Measurements from ENCODE around the gene ABCD2.
"Not testable (repeated sequence)": the region's sequence is repeated elsewhere in the genome, so short reads cannot be mapped to it uniquely, and the experiment has no call there.

ABCD2 gene

DNA sequence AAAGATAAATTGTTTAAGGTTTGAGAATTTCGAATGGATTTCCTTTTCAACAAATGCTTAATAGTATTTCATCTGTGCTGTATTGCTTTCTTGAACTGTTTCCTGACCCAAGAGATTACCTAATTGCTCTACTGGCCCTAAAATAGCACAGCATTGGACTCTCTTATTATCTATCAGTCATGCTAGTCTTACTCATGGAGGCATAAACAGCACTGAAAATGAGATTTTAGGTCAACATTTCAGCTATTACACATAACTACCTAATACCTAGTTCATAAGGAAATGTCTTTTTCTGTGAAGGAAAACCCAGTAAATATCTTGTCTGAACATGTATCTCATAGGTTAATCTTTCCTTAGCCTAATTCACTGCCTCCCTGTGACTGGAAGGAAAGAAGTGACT lies 4.3 kb upstream of the ABCD2 start:
- Histone ChIP-seq H3K27ac (ENCODE audit: low read depth, low read length) (no peak overlapping the region), H3K4me3 (ENCODE audit: low read depth, low read length) (no peak overlapping the region), H3K36me3 (ENCODE audit: control insufficient read depth, insufficient read depth, low read length) (no peaks in the 10 kb centered on the region), H3K9ac (ENCODE audit: low read length) (no peak overlapping the region), H3K9me3 (ENCODE audit: control insufficient read depth, insufficient read depth, low read depth, low read length) (no peaks in the 10 kb centered on the region), H3K27me3 (ENCODE audit: control insufficient read depth, insufficient read depth, low read length) (peaks cover 6% of the 10 kb centered on the region; the same call in 1 of the 2 replicates), H3K4me1 (ENCODE audit: control insufficient read depth, insufficient read depth, low read length) (peaks cover 9% of the 10 kb centered on the region; the same call in 1 of the 2 replicates)

- not testable (repeated sequence) for H3K4me3 ChIP-seq (ENCODE audit: low read depth, low read length); H3K4me1 ChIP-seq (ENCODE audit: control insufficient read depth, insufficient read depth, low read length); H3K36me3 ChIP-seq (ENCODE audit: control insufficient read depth, insufficient read depth, low read length); H3K9me3 ChIP-seq (ENCODE audit: control insufficient read depth, insufficient read depth, low read depth, low read length); H3K9ac ChIP-seq (ENCODE audit: low read length); H3K27ac ChIP-seq (ENCODE audit: low read depth, low read length)
- H3K27me3 ChIP-seq (ENCODE audit: control insufficient read depth, insufficient read depth, low read length): peaks cover 12% of the 10 kb centered on the region; the same call in 1 of the 2 replicates
These were observed 3.6 kb upstream of the ABCD2 start for GRCh38 chr12:39623160-39623559.

DNA sequence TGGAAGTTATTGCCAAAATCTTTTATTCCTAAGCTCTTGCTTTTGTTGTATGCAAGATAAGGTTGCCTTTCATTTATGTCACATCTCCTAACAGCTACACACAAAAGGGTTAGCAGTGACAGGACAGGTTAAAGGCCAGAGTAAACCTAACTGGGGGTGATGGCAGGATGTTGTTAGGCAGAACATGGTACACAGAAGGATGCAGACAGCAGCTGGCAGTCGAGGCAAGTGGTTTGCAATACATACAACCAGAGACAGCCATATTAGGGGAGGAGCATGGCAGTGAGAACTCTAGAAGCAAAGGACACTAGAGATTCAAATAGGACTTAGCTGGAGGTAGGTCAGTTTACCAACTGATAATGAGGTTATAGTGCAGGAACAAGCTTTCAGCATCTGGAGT lies 2.7 kb upstream of the ABCD2 start:
- no peaks in the 10 kb centered on the region for H3K9me3 ChIP-seq (ENCODE audit: control insufficient read depth, insufficient read depth, low read depth, low read length)
- no peak overlapping the region for H3K9ac ChIP-seq (ENCODE audit: low read length)
- H3K27me3 ChIP-seq (ENCODE audit: control insufficient read depth, insufficient read depth, low read length): peaks cover 12% of the 10 kb centered on the region; the same call in 1 of the 2 replicates
- peaks cover 9% of the 10 kb centered on the region; the same call in 1 of the 2 replicates for H3K4me1 ChIP-seq (ENCODE audit: control insufficient read depth, insufficient read depth, low read length)
- H3K4me3 ChIP-seq (ENCODE audit: low read depth, low read length): no peak overlapping the region
- no peak overlapping the region for H3K27ac ChIP-seq (ENCODE audit: low read depth, low read length)
- no peaks in the 10 kb centered on the region for H3K36me3 ChIP-seq (ENCODE audit: control insufficient read depth, insufficient read depth, low read length)

DNA sequence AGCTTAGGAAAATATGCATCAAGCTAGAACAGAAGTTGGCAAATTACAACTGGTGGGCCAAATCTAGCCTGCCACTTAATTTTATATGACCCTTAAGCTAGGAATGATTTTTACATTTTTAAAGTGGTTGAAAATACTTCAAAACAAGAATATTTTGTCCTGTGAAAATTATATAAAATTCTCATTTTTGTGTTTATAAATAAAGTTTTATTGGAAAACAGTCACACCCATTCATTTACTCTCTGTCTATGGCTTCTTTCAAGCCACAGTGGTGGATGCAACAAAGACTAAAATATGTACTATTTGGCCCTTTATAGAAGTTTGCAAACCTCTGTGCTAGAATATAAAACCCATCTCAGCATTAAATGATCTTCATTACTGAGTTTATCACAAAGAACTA lies 2.1 kb upstream of the ABCD2 start:
- no peaks in the 10 kb centered on the region for H3K9me3 ChIP-seq (ENCODE audit: control insufficient read depth, insufficient read depth, low read depth, low read length)
- H3K4me1 ChIP-seq (ENCODE audit: control insufficient read depth, insufficient read depth, low read length): peaks cover 9% of the 10 kb centered on the region; the same call in 1 of the 2 replicates
- H3K9ac ChIP-seq (ENCODE audit: low read length): no peak overlapping the region
- H3K4me3 ChIP-seq (ENCODE audit: low read depth, low read length): no peak overlapping the region
- H3K27ac ChIP-seq (ENCODE audit: low read depth, low read length): no peak overlapping the region
- H3K36me3 ChIP-seq (ENCODE audit: control insufficient read depth, insufficient read depth, low read length): no peaks in the 10 kb centered on the region
- H3K27me3 ChIP-seq (ENCODE audit: control insufficient read depth, insufficient read depth, low read length): peaks cover 12% of the 10 kb centered on the region; the same call in 1 of the 2 replicates

- H3K9ac ChIP-seq (ENCODE audit: low read length): no peak overlapping the region
- no peak overlapping the region for H3K27ac ChIP-seq (ENCODE audit: low read depth, low read length)
- H3K4me3 ChIP-seq (ENCODE audit: low read depth, low read length): peak overlapping the region; percentile 68
- peaks cover 12% of the 10 kb centered on the region; the same call in 1 of the 2 replicates for H3K27me3 ChIP-seq (ENCODE audit: control insufficient read depth, insufficient read depth, low read length)
- H3K36me3 ChIP-seq (ENCODE audit: control insufficient read depth, insufficient read depth, low read length): no peaks in the 10 kb centered on the region
- no peaks in the 10 kb centered on the region for H3K9me3 ChIP-seq (ENCODE audit: control insufficient read depth, insufficient read depth, low read depth, low read length)
- H3K4me1 ChIP-seq (ENCODE audit: control insufficient read depth, insufficient read depth, low read length): peaks cover 9% of the 10 kb centered on the region; the same call in 1 of the 2 replicates
These were observed 1.4 kb upstream of the ABCD2 start for GRCh38 chr12:39620659-39621658.

- H3K9ac ChIP-seq (ENCODE audit: low read length): no peak overlapping the region
These were observed 315 bp downstream of the ABCD2 start for GRCh38 chr12:39619316-39619659.

DNA sequence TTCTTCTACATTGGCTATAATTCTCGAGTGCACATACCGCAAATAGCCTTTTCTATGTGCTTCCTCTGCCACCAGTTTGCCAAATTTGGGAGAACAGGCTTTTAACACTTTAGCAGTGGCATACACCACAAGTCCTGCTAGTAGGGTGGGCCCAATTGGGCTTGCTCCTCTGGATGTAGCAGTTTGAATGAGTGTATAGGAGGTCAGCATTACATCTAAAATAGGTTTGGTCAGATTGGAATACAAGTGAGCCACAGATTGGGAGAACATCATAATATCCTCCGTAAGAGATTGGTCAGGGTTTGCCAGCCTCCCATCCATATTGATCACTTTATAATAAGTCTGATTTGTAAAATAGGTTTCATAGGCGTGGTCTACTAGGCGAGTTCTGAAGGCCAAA lies 902 bp downstream of the ABCD2 start:
- no peak overlapping the region for H3K27ac ChIP-seq (ENCODE audit: low read depth, low read length)
- H3K9me3 ChIP-seq (ENCODE audit: control insufficient read depth, insufficient read depth, low read depth, low read length): no peaks in the 10 kb centered on the region
- peaks cover 12% of the 10 kb centered on the region; the same call in 1 of the 2 replicates for H3K27me3 ChIP-seq (ENCODE audit: control insufficient read depth, insufficient read depth, low read length)
- H3K4me1 ChIP-seq (ENCODE audit: control insufficient read depth, insufficient read depth, low read length): peaks cover 9% of the 10 kb centered on the region; the same call in 1 of the 2 replicates
- H3K9ac ChIP-seq (ENCODE audit: low read length): no peak overlapping the region
- H3K36me3 ChIP-seq (ENCODE audit: control insufficient read depth, insufficient read depth, low read length): no peaks in the 10 kb centered on the region
- no peak overlapping the region for H3K4me3 ChIP-seq (ENCODE audit: low read depth, low read length)

More at GRCh38 chr12:39619316-39619659, 315 bp downstream of the ABCD2 start:
- H3K9me3 ChIP-seq (ENCODE audit: control insufficient read depth, insufficient read depth, low read depth, low read length): no peaks in the 10 kb centered on the region
- peak overlapping the region; percentile 68 for H3K4me3 ChIP-seq (ENCODE audit: low read depth, low read length)
- H3K4me1 ChIP-seq (ENCODE audit: control insufficient read depth, insufficient read depth, low read length): peaks cover 9% of the 10 kb centered on the region; the same call in 1 of the 2 replicates
- H3K27ac ChIP-seq (ENCODE audit: low read depth, low read length): no peak overlapping the region
- H3K36me3 ChIP-seq (ENCODE audit: control insufficient read depth, insufficient read depth, low read length): no peaks in the 10 kb centered on the region
- H3K27me3 ChIP-seq (ENCODE audit: control insufficient read depth, insufficient read depth, low read length): peaks cover 12% of the 10 kb centered on the region; the same call in 1 of the 2 replicates

GRCh38 chr12:39617887-39618286 lies 1.7 kb downstream of the ABCD2 start:
- H3K27ac ChIP-seq (ENCODE audit: low read depth, low read length): no peak overlapping the region
- H3K4me3 ChIP-seq (ENCODE audit: low read depth, low read length): no peak overlapping the region
- H3K27me3 ChIP-seq (ENCODE audit: control insufficient read depth, insufficient read depth, low read length): peaks cover 12% of the 10 kb centered on the region; the same call in 1 of the 2 replicates
- no peak overlapping the region for H3K9ac ChIP-seq (ENCODE audit: low read length)
- H3K4me1 ChIP-seq (ENCODE audit: control insufficient read depth, insufficient read depth, low read length): peaks cover 9% of the 10 kb centered on the region; the same call in 1 of the 2 replicates
- H3K9me3 ChIP-seq (ENCODE audit: control insufficient read depth, insufficient read depth, low read depth, low read length): no peaks in the 10 kb centered on the region
- no peaks in the 10 kb centered on the region for H3K36me3 ChIP-seq (ENCODE audit: control insufficient read depth, insufficient read depth, low read length)

DNA sequence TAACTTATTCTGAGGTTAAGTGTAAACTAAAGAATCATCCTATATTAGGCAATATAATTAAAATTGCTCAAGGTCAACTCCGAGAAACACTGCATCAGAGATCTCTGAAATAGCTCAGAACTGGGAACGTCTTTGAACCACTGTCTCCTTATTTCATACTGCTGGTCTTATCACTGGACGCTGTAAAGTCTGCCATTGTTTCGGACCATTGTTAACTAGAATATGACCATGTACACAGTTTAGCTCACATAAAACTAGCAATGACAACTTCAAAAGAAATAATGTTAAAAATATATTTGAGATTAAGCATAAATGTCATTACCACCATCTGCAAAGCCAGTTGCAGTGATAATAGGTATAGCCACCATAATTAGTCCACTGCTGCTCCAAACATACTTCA lies 2.9 kb downstream of the ABCD2 start:
- Histone ChIP-seq H3K9ac (ENCODE audit: low read length) (no peak overlapping the region), H3K4me1 (ENCODE audit: control insufficient read depth, insufficient read depth, low read length) (peaks cover 9% of the 10 kb centered on the region; the same call in 1 of the 2 replicates), H3K27me3 (ENCODE audit: control insufficient read depth, insufficient read depth, low read length) (peaks cover 12% of the 10 kb centered on the region; the same call in 1 of the 2 replicates), H3K9me3 (ENCODE audit: control insufficient read depth, insufficient read depth, low read depth, low read length) (no peaks in the 10 kb centered on the region), H3K27ac (ENCODE audit: low read depth, low read length) (no peak overlapping the region), H3K4me3 (ENCODE audit: low read depth, low read length) (no peak overlapping the region), H3K36me3 (ENCODE audit: control insufficient read depth, insufficient read depth, low read length) (no peaks in the 10 kb centered on the region)

- Histone ChIP-seq H3K9ac (ENCODE audit: low read length) (no peak overlapping the region), H3K4me3 (ENCODE audit: low read depth, low read length) (no peak overlapping the region), H3K4me1 (ENCODE audit: control insufficient read depth, insufficient read depth, low read length) (peaks cover 9% of the 10 kb centered on the region; the same call in 1 of the 2 replicates), H3K27ac (ENCODE audit: low read depth, low read length) (no peak overlapping the region), H3K27me3 (ENCODE audit: control insufficient read depth, insufficient read depth, low read length) (peaks cover 12% of the 10 kb centered on the region; the same call in 1 of the 2 replicates), H3K36me3 (ENCODE audit: control insufficient read depth, insufficient read depth, low read length) (no peaks in the 10 kb centered on the region), H3K9me3 (ENCODE audit: control insufficient read depth, insufficient read depth, low read depth, low read length) (no peaks in the 10 kb centered on the region)
These were observed 3.4 kb downstream of the ABCD2 start for GRCh38 chr12:39616251-39616650.

- Histone ChIP-seq H3K27me3 (ENCODE audit: control insufficient read depth, insufficient read depth, low read length) (peaks cover 3% of the 10 kb centered on the region; the same call in 1 of the 2 replicates), H3K27ac (ENCODE audit: low read depth, low read length) (no peak overlapping the region), H3K4me1 (ENCODE audit: control insufficient read depth, insufficient read depth, low read length) (no peaks in the 10 kb centered on the region), H3K9ac (ENCODE audit: low read length) (no peak overlapping the region), H3K4me3 (ENCODE audit: low read depth, low read length) (no peak overlapping the region), H3K36me3 (ENCODE audit: control insufficient read depth, insufficient read depth, low read length) (no peaks in the 10 kb centered on the region), H3K9me3 (ENCODE audit: control insufficient read depth, insufficient read depth, low read depth, low read length) (no peaks in the 10 kb centered on the region)
These were observed 6.1 kb downstream of the ABCD2 start for GRCh38 chr12:39613525-39613924.

Measured in HUES6 (cell line).